ENCODE data around the gene STAT1. TPM values are rescaled to one million over a fixed set of nuclear protein-coding genes. Genes with fewer than 3 reads are reported as not detected.

The STAT1 gene
- total RNA-seq: 55.2 and 62.1 TPM in 2 replicates

GRCh38 chr2:191013932-191014652 lies at the start of gene STAT1:
Gene STAT1, minus strand, starts transcription at chr2:191014171. Its CDS starts 4,168 bp downstream, at chr2:191010003.

Other genes with a start within 250 kb of the STAT1 start
- gene GLS, start 133.3 kb downstream of the STAT1 start, total RNA-seq: 178 and 328 TPM in 2 replicates
- gene STAT4, start 136.8 kb upstream of the STAT1 start, total RNA-seq: 0.09 TPM in 1 of 2 replicates, not detected in the other
- 27.6 and 60.9 TPM in 2 replicates for gene MYO1B, start 231.2 kb upstream of the STAT1 start, total RNA-seq